ENCODE data around the gene ETS2. TPM values are rescaled to one million over a fixed set of nuclear protein-coding genes. Genes with fewer than 3 reads are reported as not detected.

ETS2 gene
- total RNA-seq, 1 donor from 2014 or later, result 40.3 TPM

DNA sequence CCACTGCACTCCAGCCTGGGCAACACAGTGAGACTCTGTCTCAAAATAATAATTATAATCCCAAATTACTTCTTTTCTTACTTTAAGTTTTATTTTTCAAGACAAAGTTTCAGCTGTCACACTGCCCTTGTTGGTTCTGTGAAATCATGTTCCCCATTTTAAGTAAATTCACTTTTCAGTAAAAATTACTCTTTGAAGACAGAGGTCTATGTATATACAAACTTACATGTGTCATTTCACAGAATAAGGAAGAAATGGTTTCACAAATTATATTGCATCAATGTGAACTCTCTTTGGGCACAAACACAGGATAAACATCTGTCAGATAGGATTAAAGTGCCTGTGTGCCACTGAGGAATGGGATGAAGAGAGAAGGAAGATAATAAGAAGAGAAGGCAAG lies 33.1 kb upstream of the ETS2 start:
- H3K9ac ChIP-seq (ENCODE audit: low read length), result peak overlapping the region; percentile 53
- H3K36me3 ChIP-seq (ENCODE audit: insufficient read depth, low read length), result no peaks in the 10 kb centered on the region
- peak overlapping the region; percentile 78 for H3K27ac ChIP-seq (ENCODE audit: low read depth, low read length)

DNA sequence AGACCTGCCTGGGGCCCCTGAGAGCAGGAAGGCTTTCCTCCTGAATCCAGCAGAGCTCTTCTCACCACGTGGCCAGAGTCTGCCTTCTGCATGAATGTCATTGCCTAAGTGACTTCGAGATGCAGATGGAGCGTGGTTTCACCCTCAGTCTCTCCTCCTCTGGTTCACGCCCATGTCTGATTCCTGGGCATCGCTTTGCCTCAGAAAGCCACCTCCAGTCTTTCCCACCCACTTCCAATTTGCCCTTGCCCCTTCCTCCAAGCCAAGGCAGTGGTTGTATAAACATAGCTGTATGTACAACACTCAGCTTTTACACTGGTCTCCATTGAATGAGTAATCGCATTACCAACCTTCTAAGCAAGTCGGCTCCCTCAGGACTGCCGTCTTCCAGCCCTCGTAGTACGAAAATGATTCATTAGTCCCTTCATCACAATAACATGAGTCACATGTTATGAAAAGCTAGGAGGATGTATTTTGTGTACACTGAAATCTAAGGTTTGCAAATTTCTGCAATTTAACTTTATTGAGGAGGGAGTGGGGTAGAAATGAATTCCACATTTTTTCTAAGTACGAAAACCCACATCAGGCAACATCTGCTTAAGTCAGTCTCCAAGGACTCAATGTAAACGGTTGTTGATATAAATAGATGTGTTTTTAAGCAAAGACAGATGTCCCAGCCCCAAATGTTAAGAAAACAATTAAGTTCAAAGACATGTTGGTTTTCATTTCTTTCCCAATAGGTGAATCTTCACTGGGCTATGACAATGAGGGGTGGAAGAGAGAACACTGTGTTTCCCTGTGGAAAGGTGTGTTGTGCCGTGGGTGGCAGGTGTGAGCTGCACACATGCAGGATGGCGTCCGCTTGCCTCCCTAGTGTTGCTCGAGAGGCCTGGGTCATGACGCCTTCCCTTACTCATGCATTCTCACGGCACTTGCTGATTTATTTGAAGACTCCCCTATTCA lies 32.3 kb upstream of the ETS2 start:
- FAIRE-seq, result peak; percentile 56
- peaks cover 36% of the 10 kb centered on the region for H3K4me1 Mint-ChIP-seq (ENCODE audit: low read depth, unreplicated experiment)
- Histone ChIP-seq H3K9ac (ENCODE audit: low read length) (peak overlapping the region; percentile 62), H2AFZ (ENCODE audit: low read depth, low read length) (peak overlapping the region; percentile 49), H4K20me1 (ENCODE audit: insufficient read depth, low read length) (no peaks in the 10 kb centered on the region), H3K4me3 (ENCODE audit: insufficient read depth, low read depth, low read length) (peak overlapping the region; percentile 9), H3K4me2 (ENCODE audit: low read length) (peak overlapping the region; percentile 74), H3K27ac (ENCODE audit: low read depth, low read length) (peak overlapping the region; percentile 78), H3K79me2 (ENCODE audit: insufficient read depth, low read length) (no peaks in the 10 kb centered on the region), H3K4me1 (ENCODE audit: insufficient read depth, low read length) (peaks cover 37% of the 10 kb centered on the region), H3K9me3 (ENCODE audit: insufficient read depth, low read depth, low read length) (no peaks in the 10 kb centered on the region), H3K36me3 (ENCODE audit: insufficient read depth, low read length) (no peaks in the 10 kb centered on the region), H3K27me3 (ENCODE audit: insufficient read depth, low read length) (no peaks in the 10 kb centered on the region)
- H3K36me3 Mint-ChIP-seq (ENCODE audit: low read depth, unreplicated experiment), result peaks cover 2% of the 10 kb centered on the region
- H3K4me3 Mint-ChIP-seq (ENCODE audit: unreplicated experiment), result peak overlapping the region; percentile 3
- peak; percentile 96 for DNase-seq (ENCODE audit: low read depth)
- peak overlapping the region; percentile 86 for H3K27ac Mint-ChIP-seq (ENCODE audit: unreplicated experiment)
- H3K9me3 Mint-ChIP-seq (ENCODE audit: unreplicated experiment), result peaks cover 10% of the 10 kb centered on the region
- H3K27me3 Mint-ChIP-seq (ENCODE audit: low read depth, unreplicated experiment), result no peaks in the 10 kb centered on the region
- TF ChIP-seq, protein P1, sequence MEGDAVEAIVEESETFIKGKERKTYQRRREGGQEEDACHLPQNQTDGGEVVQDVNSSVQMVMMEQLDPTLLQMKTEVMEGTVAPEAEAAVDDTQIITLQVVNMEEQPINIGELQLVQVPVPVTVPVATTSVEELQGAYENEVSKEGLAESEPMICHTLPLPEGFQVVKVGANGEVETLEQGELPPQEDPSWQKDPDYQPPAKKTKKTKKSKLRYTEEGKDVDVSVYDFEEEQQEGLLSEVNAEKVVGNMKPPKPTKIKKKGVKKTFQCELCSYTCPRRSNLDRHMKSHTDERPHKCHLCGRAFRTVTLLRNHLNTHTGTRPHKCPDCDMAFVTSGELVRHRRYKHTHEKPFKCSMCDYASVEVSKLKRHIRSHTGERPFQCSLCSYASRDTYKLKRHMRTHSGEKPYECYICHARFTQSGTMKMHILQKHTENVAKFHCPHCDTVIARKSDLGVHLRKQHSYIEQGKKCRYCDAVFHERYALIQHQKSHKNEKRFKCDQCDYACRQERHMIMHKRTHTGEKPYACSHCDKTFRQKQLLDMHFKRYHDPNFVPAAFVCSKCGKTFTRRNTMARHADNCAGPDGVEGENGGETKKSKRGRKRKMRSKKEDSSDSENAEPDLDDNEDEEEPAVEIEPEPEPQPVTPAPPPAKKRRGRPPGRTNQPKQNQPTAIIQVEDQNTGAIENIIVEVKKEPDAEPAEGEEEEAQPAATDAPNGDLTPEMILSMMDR (IDR thresholded peaks at IDR 0.05; ENCODE audit: insufficient read depth, low read depth, low read length), result no peak
- no peak for TF ChIP-seq EZH2 (IDR thresholded peaks at IDR 0.05; ENCODE audit: insufficient read depth, low read length)

More for the DNA sequence above, 33.1 kb upstream of the ETS2 start:
- Histone ChIP-seq H3K27me3 (ENCODE audit: insufficient read depth, low read length) (no peaks in the 10 kb centered on the region), H3K4me1 (ENCODE audit: insufficient read depth, low read length) (peaks cover 38% of the 10 kb centered on the region), H3K4me3 (ENCODE audit: insufficient read depth, low read depth, low read length) (peak overlapping the region; percentile 1), H3K79me2 (ENCODE audit: insufficient read depth, low read length) (no peaks in the 10 kb centered on the region), H2AFZ (ENCODE audit: low read depth, low read length) (peak overlapping the region; percentile 49), H4K20me1 (ENCODE audit: insufficient read depth, low read length) (no peaks in the 10 kb centered on the region), H3K9me3 (ENCODE audit: insufficient read depth, low read depth, low read length) (no peaks in the 10 kb centered on the region), H3K4me2 (ENCODE audit: low read length) (peak overlapping the region; percentile 74)
- no peak overlapping the region for H3K27ac Mint-ChIP-seq (ENCODE audit: unreplicated experiment)
- peaks cover 39% of the 10 kb centered on the region for H3K4me1 Mint-ChIP-seq (ENCODE audit: low read depth, unreplicated experiment)
- TF ChIP-seq, protein P1 (IDR thresholded peaks at IDR 0.05; ENCODE audit: insufficient read depth, low read depth, low read length), result no peak
- no peak for TF ChIP-seq EZH2 (IDR thresholded peaks at IDR 0.05; ENCODE audit: insufficient read depth, low read length)
- DNase-seq (ENCODE audit: low read depth) (no peak), FAIRE-seq (no peak)
- H3K9me3 Mint-ChIP-seq (ENCODE audit: unreplicated experiment), result peaks cover 9% of the 10 kb centered on the region
- no peak overlapping the region for H3K4me3 Mint-ChIP-seq (ENCODE audit: unreplicated experiment)
- H3K27me3 Mint-ChIP-seq (ENCODE audit: low read depth, unreplicated experiment), result no peaks in the 10 kb centered on the region
- peaks cover 1% of the 10 kb centered on the region for H3K36me3 Mint-ChIP-seq (ENCODE audit: low read depth, unreplicated experiment)

Measured in astrocyte (in vitro differentiated cells and primary cell).